HG03521 (cell line): ENCODE results near the gene VPS37B.

Experiments
- ATAC-seq: cut with Tn5 transposase; IDR thresholded peaks from one replicate; pipeline ENCODE4 v1.9.1; 2021; ENCODE audit warnings: mild to moderate bottlenecking, moderate library complexity; ENCODE audit not compliant: unreplicated experiment

VPS37B gene

GRCh38 chr12:122820138-122820537 lies 75.8 kb downstream of the VPS37B start:
- ATAC-seq = no peak

DNA sequence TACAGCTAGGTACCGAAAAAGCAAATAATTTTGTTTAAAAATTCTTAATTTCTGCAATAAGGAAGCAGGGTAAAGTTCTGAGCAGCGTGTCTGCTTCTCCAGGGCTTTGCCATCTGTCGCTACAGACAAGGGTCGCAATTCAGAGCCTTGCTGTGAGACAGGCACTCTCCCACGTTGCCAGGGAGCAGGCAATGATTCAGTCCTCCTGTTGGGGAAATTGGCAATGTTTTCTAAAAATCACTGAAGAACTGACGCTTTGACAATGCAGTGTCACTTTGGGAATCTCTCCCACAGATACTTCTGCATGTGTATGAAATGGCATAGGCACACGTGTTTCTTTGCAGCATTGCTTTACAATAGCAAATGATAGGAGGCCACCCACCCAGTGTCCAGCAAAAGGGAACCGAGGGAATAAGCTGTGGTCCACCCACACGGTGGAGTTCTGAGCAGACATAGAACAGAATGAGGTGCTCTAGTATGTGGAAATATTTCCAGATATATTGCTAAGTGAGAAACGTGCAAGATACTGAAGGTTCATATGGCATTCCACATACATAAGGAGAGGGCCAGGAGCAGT lies 76.6 kb downstream of the VPS37B start:
- no peak for ATAC-seq
